ENCODE data around the gene ARHGEF12.

Gene ARHGEF12

GRCh38 chr11:120521176-120521575 is 185.0 kb downstream of the ARHGEF12 start:
- no peak for DNase-seq

GRCh38 chr11:120522021-120522420 is 185.8 kb downstream of the ARHGEF12 start:
- DNase-seq, result no peak

GRCh38 chr11:120522736-120523135 is 186.5 kb downstream of the ARHGEF12 start:
- no peak for DNase-seq

GRCh38 chr11:120523196-120523595 is 187.0 kb downstream of the ARHGEF12 start:
- no peak for DNase-seq

- DNase-seq, result no peak
Measured at GRCh38 chr11:120524536-120525085, 188.4 kb downstream of the ARHGEF12 start.

GRCh38 chr11:120525261-120526171 is 189.3 kb downstream of the ARHGEF12 start:
- no peak for DNase-seq

- DNase-seq, result no peak
Measured at GRCh38 chr11:120526241-120526640, 190.0 kb downstream of the ARHGEF12 start.

- DNase-seq, result no peak
Measured at GRCh38 chr11:120527111-120527761, 191.0 kb downstream of the ARHGEF12 start.

- no peak for DNase-seq
Measured at GRCh38 chr11:120528749-120529148, 192.5 kb downstream of the ARHGEF12 start.

GRCh38 chr11:120529214-120529613 is 193.0 kb downstream of the ARHGEF12 start:
- DNase-seq, result no peak

- DNase-seq, result no peak
Measured at GRCh38 chr11:120529911-120530310, 193.7 kb downstream of the ARHGEF12 start.

GRCh38 chr11:120532082-120532831 is 196.0 kb downstream of the ARHGEF12 start:
- DNase-seq, result no peak

- DNase-seq, result no peak
Measured at GRCh38 chr11:120532832-120533196, 196.6 kb downstream of the ARHGEF12 start.

- no peak for DNase-seq
Measured at GRCh38 chr11:120536091-120536796, 200.0 kb downstream of the ARHGEF12 start.

GRCh38 chr11:120536797-120537169 is 200.6 kb downstream of the ARHGEF12 start:
- DNase-seq, result no peak

- DNase-seq, result no peak
Measured at GRCh38 chr11:120537996-120538395, 201.8 kb downstream of the ARHGEF12 start.

- no peak for DNase-seq
Measured at GRCh38 chr11:120538707-120539106, 202.5 kb downstream of the ARHGEF12 start.

All from suppressor macrophage (primary cell).